HG03066 (cell line): ENCODE results near the gene PEPD.
"Not testable (repeated sequence)": the region's sequence is repeated elsewhere in the genome, so short reads cannot be mapped to it uniquely, and the experiment has no call there.

Source experiments
- ATAC-seq: cut with Tn5 transposase; IDR thresholded peaks from one replicate; pipeline ENCODE4 v1.9.1; 2021; ENCODE audit warnings: low read depth; ENCODE audit not compliant: unreplicated experiment

PEPD gene

DNA sequence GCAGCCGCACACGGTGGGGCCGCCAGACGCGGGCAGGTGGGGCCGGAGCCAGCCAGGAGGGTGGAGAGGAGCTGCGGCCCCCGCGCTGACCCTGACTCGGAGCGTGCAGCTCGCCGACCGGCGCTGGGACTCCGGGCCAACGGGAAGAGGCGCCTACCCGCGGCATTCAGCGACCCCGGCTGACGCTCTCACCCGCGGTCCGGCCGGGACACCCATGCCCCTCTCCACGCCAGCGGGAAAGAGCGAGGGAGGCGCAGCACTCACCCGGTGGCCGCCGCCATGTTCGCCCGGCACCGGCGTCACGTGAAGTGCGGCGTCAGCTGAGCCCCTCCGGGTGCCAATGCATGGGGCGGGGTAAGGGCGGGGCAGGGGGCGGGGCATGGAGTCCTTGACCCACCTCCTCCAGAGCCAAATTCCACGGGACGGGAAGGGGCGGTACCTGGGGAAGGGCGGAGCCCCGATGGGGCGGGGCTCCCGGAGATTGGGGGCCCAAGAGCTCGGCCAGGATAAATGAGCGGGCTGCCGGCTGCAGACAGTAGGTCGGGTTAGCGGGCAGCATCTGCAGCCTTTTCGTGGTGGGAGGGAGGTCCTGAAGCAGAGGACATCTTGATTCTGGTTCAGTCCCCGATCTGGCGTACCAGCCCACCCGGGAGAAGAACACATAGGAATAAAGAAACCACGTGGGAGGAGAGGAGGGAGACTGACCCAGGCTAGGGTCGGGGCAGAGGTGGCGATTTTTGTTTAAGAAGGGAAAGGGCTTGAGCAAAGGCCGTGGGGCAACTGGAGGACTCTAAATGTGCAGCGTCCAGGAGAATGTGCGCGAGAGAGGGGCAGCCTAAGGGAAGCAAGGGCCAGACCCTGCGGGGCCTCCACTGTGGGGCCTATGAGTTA, at the start of gene PEPD:
Gene PEPD (minus strand): TSS at position 312 of the 891 bp plus-strand sequence. CDS start 31 bp downstream, at position 281.
- peak; percentile 91 for ATAC-seq

DNA sequence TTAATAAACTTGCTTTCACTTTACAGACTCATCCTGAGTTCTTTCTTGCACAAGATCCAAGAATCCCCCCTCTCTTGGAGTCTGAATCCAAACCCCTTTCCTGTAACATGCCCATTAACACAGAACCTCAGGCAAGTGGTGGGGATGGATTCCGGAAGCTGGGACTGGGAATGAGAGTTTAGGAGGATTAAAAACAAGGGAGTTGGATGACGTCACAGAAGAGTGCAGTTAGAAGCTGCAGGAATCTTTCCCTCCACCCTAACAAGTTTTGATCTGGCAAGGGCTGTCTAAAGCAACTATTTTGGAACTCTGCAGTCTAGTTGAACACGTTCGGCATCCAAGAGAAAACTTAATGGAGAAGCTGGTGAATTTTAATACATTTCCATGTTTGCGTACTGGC, 48.2 kb upstream of the PEPD start:
- ATAC-seq, result no peak

GRCh38 chr19:33568706-33569105, 47.1 kb upstream of the PEPD start:
- no peak for ATAC-seq

GRCh38 chr19:33564836-33565338, 43.3 kb upstream of the PEPD start:
- ATAC-seq, result no peak

DNA sequence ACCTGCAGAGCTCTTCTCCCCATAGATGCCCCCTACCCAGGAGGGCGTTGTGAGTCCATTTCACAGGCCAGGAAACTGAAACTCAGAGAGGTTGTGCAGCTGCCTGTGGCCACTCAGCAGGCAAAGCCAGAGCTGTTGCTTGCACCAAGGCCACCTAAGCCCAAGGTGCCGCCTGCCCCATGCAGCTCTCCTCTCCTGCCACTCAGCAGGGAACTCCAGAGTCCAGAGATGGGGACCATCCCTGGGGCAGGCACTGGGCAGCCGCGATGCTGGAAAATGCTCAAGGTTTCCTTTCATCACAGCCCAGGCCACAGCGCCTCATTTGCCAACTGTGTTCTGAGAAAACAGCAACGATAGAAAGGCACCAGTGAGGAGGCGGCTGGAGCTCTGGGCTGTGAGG, 41.0 kb upstream of the PEPD start:
- no peak for ATAC-seq

- not testable (repeated sequence) for ATAC-seq
These were observed 40.1 kb upstream of the PEPD start for GRCh38 chr19:33561666-33562065.

GRCh38 chr19:33561261-33561660, 39.7 kb upstream of the PEPD start:
- no peak for ATAC-seq

DNA sequence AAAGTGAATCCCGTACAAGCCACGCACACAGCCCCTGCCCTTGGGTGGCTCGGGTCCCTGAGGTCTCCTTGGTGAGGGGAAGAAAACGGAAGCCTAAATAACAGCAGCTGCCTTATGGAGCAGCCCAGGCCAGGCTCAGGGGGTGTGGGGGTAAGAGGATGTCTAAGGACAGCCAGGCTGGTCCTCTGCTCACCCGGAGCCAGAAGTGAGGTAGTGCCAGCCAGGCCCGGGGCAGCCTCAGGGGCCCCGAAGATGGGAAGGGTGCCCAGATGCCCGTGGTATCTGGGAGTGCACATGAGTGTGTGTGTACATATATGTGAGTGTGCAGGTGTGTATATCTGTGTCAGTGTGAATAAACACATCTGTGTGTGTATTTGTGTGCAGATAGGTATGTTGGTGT, 38.4 kb upstream of the PEPD start:
- no peak for ATAC-seq

DNA sequence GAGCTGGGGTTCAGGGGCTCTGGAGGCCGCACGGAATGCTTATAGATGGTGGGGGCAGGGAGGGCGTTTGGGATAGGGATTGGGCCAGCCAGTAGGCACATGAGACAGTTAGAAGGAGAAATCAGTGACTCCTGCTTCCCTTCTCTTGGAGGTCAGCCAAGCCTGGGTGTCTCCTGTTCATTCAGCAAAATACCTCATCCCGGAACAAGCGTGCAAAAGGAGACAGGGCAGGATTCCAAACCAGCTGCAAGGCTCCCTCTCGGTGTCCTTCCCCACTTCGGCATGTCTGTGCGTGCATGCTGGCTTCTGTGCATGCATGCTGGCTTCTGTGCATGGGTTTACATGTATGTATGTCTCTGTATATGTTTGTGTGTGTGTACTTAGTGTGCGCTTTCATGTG, 37.3 kb upstream of the PEPD start:
- ATAC-seq, result no peak

DNA sequence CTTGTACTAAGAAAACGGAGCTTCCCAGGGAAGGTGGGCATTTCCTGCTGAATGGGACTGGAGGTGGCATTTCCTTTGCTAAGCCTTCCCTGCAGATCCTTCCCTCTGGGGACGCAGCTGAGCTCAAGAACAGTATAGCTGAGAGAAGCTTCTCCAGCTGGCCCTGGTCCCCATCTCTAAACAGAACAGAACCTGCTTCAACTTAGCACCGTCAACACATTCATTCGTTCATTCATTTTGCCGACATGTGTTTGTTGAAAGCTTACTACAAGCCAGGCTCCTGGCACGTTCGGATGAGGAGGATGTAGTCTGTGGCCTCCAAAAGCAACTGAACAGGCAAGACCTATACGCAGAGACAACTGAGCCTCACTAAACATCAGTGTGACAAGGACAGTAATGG, 36.6 kb upstream of the PEPD start:
- no peak for ATAC-seq

DNA sequence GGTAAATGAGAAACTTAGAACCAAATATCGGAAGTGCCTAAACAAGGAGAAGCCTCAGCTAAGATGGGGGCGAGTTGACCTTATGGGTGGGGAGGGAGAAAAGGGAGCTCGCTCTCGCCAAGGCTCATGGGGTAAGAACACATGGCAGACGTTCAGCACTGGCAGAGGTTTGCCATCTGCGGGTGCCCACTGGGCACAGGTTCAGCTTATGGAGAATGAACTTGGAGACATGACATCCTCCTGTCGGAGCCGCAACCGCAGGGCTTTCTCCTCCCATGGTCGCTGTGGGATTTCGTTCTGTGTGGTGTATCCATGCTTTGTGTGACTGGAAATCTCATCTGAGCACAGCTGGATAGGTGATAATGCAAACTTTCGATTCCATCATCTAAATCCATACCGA, 36.1 kb upstream of the PEPD start:
- ATAC-seq, result no peak

- no peak for ATAC-seq
These were observed 35.6 kb upstream of the PEPD start for GRCh38 chr19:33557196-33557595.

- no peak for ATAC-seq
These were observed 34.7 kb upstream of the PEPD start for GRCh38 chr19:33556261-33556660.

- ATAC-seq, result not testable (repeated sequence)
These were observed 34.1 kb upstream of the PEPD start for GRCh38 chr19:33555726-33556125.

DNA sequence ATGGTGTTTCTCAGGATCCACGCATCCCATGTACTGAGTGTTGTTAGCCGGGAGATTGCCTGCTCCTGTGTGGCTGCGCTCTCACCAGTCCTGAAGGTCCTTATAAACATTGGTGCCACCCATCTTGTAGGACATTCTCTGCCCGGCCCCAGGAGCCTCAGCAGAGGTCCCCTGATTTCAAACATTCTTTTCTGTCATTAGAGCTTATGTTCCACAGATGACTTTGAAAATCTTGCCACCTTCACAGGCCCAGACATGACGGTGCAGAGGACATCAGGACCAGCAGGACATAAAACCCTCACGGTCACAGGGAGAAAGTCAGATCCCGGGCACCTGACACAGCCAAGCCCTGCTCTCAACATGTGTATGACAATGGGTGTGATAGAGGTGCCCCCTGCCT, 33.2 kb upstream of the PEPD start:
- no peak for ATAC-seq

DNA sequence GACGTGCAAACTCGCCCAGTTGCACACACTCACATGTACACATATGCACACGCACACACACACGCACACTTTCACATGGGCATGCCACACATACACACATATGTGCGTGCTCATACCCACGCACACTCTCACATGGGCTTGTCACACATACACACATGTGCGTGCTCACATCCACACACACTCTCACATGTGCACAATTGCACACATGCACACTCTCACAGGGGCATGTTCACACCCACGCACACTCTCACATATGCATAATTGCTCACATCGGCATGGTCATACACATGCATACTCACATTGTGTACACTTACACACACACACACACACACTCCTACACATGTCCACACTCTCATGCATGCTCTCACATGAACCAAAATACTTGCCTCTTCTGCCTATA, 32.8 kb upstream of the PEPD start:
- ATAC-seq, result no peak

- no peak for ATAC-seq
These were observed 32.1 kb upstream of the PEPD start for GRCh38 chr19:33553530-33554310.

- ATAC-seq, result no peak
These were observed 31.3 kb upstream of the PEPD start for GRCh38 chr19:33552928-33553279.

DNA sequence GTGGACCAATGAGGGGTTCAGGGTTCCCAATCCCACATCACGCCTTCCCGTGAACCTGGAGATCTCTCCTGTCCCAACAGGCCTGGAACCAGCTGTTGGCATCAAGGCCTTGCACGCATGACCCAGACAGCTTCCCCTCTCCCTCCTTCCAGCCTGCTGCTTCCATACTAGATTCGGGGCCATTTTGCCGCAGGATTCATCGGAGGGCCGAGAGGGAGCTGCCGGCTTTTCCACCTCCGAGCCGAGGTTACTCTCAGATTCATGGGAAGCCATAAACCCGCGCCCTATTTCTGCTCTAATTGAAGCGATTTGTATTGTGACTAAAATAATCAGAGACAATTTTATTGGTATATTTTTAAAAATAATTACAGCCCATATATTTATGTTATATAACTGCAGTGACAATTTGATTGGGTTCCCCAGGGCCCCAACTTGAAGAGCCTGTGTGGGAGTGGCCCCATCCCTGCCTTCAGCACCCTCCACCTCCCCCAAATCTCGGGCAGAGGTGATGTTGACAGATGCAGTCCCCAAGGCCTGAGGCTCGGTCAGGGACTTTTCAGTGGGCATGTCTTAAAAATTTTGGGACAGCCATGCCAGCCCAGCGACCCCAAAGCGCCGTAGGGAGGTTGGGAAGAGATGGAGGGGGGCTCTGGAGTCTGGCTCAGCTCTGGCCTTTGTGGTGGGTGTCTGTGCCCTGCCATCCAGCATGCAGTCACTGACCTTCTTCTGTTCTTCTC, 30.8 kb upstream of the PEPD start:
- ATAC-seq, result no peak

DNA sequence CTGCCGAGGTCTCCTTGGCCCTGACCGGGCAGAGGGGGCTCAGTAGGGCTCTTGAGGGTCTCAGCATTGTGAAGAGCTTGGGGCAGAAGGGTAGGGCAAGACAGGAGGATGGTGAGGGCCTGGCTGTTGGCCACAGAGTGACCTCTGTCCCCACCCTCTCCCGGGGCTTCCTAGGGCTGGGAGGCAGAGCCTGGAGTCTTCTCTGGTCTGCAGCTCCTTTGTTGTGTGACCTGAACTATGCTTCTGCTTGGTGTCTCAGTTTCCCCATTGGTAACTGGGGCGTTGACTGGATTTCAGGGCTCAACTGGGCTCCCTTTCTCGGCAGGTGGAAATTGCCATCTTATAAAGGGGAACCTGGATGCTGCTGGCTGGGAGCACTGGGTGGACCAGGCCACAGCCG, 30.1 kb upstream of the PEPD start:
- no peak for ATAC-seq

- no peak for ATAC-seq
These were observed 29.2 kb upstream of the PEPD start for GRCh38 chr19:33550768-33551167.
